GM19351 (cell line): ENCODE measurements around the gene GM2A.
"Not testable (repeated sequence)": the region's sequence is repeated elsewhere in the genome, so short reads cannot be mapped to it uniquely, and the experiment has no call there.

Source experiments
- ATAC-seq: cut with Tn5 transposase; IDR thresholded peaks from one replicate; pipeline ENCODE4 v1.9.1; 2021; ENCODE audit warnings: mild to moderate bottlenecking, moderate library complexity; ENCODE audit not compliant: unreplicated experiment

Gene GM2A

GRCh38 chr5:151251001-151251551 lies 1.9 kb upstream of the GM2A start:
- no peak for ATAC-seq

- no peak for ATAC-seq
Measured at GRCh38 chr5:151251621-151252020, 1.4 kb upstream of the GM2A start.

- no peak for ATAC-seq
Measured at GRCh38 chr5:151253605-151253950, 593 bp downstream of the GM2A start.

- no peak for ATAC-seq
Measured at GRCh38 chr5:151254556-151254955, 1.6 kb downstream of the GM2A start.

- not testable (repeated sequence) for ATAC-seq
Measured at GRCh38 chr5:151254990-151255389, 2.0 kb downstream of the GM2A start.

- peak; percentile 48 for ATAC-seq
Measured at GRCh38 chr5:151255621-151256286, 2.8 kb downstream of the GM2A start.

- ATAC-seq, result peak; percentile 38
Measured at GRCh38 chr5:151257731-151258181, 4.8 kb downstream of the GM2A start.

- no peak for ATAC-seq
Measured at GRCh38 chr5:151258201-151258611, 5.2 kb downstream of the GM2A start.

GRCh38 chr5:151258816-151259215 lies 5.8 kb downstream of the GM2A start:
- no peak for ATAC-seq

GRCh38 chr5:151259931-151260330 lies 6.9 kb downstream of the GM2A start:
- ATAC-seq, result no peak

GRCh38 chr5:151262532-151262931 lies 9.5 kb downstream of the GM2A start:
- ATAC-seq, result no peak

GRCh38 chr5:151264113-151264512 lies 11.1 kb downstream of the GM2A start:
- peak; percentile 62 for ATAC-seq

GRCh38 chr5:151267491-151268260 lies 14.7 kb downstream of the GM2A start:
- no peak for ATAC-seq

GRCh38 chr5:151270599-151270998 lies 17.6 kb downstream of the GM2A start:
- ATAC-seq, result peak; percentile 95

- ATAC-seq, result no peak
Measured at GRCh38 chr5:151271336-151271735, 18.4 kb downstream of the GM2A start.

GRCh38 chr5:151274666-151275065 lies 21.7 kb downstream of the GM2A start:
- ATAC-seq, result no peak

GRCh38 chr5:151275803-151276202 lies 22.8 kb downstream of the GM2A start:
- no peak for ATAC-seq

GRCh38 chr5:151278845-151279244 lies 25.9 kb downstream of the GM2A start:
- no peak for ATAC-seq

- no peak for ATAC-seq
Measured at GRCh38 chr5:151280443-151280842, 27.5 kb downstream of the GM2A start.

- ATAC-seq, result no peak
Measured at GRCh38 chr5:151281001-151281639, 28.1 kb downstream of the GM2A start.

- ATAC-seq, result no peak
Measured at GRCh38 chr5:151283120-151283825, 30.3 kb downstream of the GM2A start.
